Measurements from ENCODE around the gene COL8A2.
"Not testable (repeated sequence)": the region's sequence is repeated elsewhere in the genome, so short reads cannot be mapped to it uniquely, and the experiment has no call there.

COL8A2 gene

GRCh38 chr1:36125129-36125991 is at the start of gene COL8A2:
COL8A2 (minus strand) TSS chr1:36125222; CDS start chr1:36100242, 24,980 bp downstream.
- DNase-seq = peak in 1 of 6 experiments; percentile 3

- no peak for DNase-seq
Measured at GRCh38 chr1:36174713-36175112, 49.7 kb upstream of the COL8A2 start.

DNA sequence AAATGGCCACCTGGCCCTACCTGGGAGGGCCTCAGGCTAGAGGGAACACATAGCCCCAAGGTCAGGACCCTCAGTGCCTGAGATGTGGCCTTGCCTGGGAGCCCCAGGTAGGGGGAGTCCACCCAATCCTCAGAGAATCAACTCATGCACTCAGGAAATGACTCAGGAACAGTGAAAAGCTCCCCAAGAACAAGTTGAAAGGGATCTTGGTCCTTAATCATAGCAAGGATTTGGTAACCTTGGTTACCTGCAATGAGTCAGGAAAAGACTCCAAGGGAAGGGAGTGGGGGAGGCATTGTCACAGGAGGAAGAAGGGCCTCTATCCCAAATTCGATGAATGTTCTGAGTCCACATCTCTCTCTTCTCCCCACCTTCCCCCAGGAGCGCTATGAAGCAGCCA is 48.0 kb upstream of the COL8A2 start:
- no peak for DNase-seq

- no peak for DNase-seq
Measured at GRCh38 chr1:36172017-36172747, 47.2 kb upstream of the COL8A2 start.

DNA sequence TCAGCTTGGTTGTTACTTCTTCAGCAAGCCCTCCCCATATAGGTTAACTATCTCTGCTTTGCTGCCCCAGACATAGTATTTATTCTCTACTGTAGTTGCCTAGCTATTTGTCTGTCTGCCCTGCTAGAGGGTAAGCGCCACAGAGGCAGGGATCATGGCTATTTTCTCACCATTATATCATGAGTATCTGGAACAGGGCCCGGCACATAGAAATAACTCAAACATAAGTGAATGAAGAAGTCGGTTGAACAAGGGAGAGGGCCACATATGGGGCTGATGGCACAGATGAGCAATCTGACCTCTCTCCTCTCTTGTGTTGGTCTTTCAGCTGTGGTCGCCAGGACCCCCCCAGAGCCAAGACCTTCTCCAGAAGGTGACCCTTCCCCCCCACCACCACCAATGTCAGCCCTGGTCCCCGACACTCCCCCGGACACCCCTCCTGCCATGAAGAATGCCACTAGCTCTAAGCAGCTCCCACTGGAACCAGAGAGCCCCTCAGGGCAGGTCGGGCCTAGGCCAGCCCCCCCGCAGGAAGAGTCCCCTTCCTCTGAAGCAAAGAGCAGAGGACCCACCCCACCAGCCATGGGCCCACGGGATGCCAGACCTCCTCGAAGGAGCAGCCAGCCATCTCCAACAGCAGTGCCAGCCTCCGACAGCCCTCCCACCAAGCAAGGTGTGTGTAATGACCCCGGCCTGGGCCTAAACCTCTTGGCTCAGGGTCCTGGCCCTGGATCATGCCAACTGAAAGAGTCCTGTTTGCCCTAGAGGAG is 45.8 kb upstream of the COL8A2 start:
- DNase-seq = no peak

GRCh38 chr1:36168514-36168913 is 43.5 kb upstream of the COL8A2 start:
- DNase-seq = no peak

DNA sequence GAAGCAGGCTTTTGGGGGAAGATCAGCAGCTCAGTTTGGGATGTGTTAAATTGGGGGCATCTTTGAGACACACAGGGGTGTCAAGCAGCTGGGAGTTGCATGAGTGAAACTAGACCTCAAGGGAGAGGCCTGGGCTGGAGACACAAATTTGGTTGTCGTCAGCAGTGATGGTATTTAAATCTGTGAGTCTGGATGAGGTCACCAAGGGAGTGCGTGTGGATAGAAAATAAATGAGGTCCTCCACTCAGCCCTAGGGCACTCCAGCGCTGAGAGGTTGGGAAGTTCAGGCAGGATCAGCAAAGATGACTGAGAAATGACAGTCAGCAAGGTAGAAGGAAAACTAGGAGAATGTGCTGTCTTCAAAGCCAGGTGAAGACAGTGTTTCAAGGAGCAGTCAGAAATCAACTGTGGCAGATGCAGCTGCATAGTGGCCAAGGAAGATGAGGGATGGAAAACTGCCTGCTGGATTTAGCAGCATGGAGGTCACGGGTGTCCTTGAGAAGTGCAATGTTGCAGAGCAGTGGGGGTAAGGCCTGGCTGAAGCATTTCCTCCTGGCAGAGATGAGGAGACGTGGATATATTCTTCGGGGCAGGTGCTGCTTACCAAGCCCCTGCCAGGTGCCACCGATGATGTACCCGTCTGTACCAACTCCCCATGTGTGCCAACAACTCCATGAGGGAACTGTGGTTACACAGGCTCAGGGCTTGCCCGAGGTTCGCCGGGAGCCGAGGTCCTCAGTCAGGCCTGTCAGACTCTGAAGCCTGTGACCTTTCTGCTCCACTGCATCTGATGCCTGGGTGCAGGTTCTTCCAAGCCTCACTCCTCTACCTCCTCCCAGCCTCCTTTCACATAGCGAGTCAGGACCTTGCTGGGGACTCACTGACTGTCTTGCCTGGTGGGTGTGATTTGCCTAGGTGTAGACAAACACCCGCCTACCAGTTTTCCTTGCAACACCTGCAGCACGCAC is 42.2 kb upstream of the COL8A2 start:
- DNase-seq = no peak

DNA sequence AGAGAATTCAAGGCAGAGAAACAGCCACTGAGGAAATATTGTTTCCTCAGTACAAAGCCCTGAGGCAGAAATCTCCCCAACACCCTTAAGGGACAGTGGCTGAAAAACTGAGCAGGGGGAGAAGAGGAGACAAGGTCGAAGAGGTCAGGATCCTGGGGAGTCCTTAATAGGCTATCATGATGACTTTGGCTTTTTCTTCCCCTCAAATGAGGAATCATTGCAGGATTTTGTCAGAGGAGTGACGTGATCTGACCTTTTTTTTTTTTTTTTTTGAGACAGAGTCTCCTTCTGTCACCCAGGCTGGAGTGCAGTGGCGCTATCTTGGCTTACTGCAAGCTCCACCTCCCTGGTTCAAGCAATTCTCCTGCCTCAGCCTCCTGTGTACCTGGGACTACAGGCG is 41.1 kb upstream of the COL8A2 start:
- DNase-seq = no peak

GRCh38 chr1:36165145-36165544 is 40.1 kb upstream of the COL8A2 start:
- DNase-seq = no peak

DNA sequence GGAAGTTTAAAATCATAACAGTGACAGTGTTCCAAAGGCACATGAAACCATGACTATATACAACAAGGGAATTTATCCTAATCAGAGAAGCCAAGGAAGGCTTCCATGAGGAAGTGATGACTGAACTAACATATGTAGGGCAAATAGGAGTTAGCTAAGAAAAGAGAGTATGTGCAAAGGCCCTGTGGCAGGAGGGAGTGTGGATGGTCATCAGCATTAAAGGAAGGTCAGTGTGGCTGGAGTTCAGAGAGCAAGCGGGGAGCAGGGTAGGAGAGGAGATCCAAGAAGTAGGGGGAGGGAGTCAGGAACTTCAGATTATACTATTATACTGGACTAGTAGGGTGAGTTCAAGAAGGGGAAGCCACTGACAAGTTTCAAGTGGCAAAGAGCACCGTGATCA is 39.3 kb upstream of the COL8A2 start:
- no peak for DNase-seq

GRCh38 chr1:36163426-36163825 is 38.4 kb upstream of the COL8A2 start:
- no peak for DNase-seq

DNA sequence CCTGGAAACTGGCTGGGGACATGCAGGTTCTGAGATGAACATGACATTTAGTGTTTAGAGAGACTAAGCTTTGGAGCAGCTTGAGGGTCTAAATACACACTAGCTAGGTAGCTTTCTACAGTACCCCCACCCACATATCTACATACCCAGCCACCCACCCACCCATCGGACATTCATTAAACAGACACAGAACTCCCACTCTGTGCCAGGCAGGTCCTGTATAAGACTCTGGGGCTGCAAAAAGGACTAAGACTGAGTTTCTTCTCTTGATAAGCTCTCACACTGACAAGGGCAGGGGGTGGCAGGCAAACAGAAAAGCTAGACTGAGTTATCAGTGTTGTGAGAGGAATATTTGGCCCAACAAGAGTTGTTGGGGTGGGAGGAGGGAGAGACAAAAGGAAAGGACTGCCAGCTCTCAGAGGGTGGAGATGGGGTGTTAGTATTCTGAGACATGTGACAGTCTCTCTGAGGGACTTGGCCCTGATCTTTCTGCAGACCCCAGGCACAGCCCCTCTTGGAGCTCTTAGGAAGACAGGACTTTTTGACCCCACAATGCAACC is 37.7 kb upstream of the COL8A2 start:
- DNase-seq = no peak

DNA sequence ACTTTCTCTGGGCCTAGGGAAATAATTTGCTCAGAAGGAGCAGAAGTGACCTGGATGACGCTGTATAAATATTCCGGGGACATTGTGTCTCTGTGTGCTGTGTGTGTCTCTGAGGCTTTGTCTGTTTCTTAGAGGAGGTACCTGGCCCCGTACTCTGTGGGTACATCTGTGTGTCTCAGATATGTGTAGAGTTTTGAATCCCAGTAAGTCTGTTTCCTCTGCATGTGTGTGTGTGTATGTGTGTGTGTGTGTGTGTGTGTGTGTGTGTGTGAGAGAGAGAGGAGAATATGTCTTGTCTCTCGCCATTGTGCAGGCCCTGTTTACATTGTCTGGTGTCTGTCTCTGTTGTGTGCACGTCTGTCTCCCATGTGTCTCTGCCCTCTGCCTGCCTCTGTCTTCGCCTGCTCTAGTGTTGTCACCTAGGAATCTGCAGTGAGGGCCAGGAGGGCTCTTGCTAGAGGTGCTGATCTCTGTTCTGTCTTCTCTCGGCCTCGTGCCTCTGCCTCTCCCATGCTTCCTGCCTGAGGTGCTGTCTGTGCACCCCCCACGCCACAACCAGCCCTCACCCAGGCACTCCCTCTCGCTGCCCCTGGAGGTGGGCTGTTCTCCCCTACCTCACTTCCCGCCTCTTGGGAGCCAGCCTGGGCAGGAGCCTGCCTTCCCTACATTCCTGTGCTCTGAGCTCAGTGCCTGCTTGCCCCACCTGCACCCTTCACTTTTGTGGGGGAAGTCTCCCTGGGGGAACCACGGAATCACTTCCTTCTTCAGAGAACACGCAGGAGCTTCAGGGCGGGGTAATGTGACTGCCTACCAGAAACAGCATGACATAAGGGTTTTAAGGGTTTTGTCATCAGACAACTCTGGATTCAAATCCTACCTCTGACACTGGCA is 36.9 kb upstream of the COL8A2 start:
- DNase-seq = peak; percentile 30 to 78 (median 70)

DNA sequence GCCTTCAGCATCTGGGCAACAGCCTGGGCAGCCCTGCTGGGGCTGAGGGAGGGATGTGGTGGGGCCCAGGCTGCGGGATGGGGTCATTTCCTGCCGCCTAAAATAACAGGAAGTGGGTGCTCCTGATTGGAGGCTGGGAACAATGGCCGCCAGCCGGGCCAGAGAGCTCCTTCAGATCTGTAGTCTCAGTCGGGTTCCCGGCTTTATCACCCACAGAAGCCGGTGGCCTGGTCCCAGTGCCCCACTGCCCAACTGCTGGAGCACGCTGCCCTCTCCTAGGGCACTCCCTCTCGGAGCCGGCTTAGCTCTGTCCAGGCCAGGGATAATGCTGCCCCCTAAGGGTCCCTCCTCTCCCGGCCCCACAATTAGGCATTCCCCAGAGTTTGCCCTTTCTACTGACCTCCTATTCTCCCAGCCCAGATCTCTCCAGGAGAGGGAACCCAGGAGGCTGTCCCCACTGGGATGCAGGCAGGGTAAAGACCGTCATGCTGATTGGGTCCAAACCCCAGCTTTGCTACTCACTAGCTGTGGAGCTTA is 36.0 kb upstream of the COL8A2 start:
- DNase-seq = peak; percentile 19 to 64 (median 50)

GRCh38 chr1:36160388-36160948 is 35.4 kb upstream of the COL8A2 start:
- DNase-seq = no peak

GRCh38 chr1:36159614-36160387 is 34.8 kb upstream of the COL8A2 start:
- DNase-seq = no peak

DNA sequence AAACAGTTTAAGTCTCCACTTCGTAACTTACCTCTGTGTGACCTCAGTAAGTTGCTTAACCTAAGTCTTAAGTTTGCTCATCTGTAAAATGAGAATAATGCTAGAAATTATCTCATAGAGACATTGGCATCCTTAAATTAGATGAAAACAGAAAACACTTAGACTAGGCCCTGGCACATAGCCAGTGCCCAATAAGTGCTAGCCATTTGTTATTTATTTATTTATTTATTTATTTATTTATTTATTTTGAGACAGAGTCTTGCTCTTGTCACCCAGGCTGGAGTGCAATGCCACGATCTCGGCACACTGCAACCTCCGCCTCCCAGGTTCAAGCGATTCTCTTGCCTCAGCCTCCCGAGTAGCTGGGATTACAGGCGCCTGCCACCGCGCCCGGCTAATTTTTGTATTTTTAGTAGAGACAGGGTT is 33.8 kb upstream of the COL8A2 start:
- DNase-seq = not testable (repeated sequence)

DNA sequence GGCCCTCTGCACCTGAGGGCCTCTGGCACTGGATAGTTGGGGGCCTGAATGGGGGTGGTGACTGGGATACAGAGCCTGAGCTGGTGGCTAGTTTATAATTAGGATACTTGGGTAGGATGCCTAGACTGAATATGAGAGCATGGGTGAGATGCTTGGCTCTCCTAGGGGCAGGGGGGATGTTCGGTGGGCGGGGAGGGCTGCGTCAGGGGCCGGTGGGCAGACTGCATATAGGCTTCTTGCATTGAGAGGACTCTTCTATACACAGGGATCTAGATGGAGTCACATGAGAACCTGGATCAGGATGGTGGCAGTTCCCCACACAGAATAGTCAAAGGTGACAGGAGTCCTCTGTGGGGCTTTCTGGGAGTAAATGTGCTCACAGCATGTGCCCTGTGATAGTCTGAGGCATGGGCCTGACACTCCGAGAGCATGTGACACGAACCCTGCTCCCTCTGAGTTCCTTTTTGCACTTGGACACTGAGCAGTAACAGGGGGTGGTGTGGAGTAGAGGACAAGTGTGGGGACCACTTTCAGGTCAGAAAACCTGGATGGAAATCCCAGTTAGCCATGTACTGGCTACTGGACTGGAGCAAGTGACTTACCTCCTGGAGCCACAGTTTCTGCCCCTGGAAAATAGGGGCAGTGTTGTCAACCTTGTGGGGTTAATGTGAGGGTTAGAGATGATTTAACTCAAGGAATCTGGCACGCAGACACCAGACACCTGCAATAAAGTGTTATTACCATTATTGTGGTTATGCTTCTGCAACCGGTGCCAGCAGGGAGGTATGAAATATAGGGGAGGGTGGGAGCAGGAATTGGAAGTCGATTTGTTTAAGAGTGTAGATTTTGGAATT is 33.2 kb upstream of the COL8A2 start:
- DNase-seq = no peak
